Measurements from ENCODE around the gene C20orf96.

- TF ChIP-seq, protein P1, sequence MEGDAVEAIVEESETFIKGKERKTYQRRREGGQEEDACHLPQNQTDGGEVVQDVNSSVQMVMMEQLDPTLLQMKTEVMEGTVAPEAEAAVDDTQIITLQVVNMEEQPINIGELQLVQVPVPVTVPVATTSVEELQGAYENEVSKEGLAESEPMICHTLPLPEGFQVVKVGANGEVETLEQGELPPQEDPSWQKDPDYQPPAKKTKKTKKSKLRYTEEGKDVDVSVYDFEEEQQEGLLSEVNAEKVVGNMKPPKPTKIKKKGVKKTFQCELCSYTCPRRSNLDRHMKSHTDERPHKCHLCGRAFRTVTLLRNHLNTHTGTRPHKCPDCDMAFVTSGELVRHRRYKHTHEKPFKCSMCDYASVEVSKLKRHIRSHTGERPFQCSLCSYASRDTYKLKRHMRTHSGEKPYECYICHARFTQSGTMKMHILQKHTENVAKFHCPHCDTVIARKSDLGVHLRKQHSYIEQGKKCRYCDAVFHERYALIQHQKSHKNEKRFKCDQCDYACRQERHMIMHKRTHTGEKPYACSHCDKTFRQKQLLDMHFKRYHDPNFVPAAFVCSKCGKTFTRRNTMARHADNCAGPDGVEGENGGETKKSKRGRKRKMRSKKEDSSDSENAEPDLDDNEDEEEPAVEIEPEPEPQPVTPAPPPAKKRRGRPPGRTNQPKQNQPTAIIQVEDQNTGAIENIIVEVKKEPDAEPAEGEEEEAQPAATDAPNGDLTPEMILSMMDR (conservative IDR thresholded peaks at IDR 0.05) = no peak
- TF ChIP-seq EZH2 (IDR thresholded peaks at IDR 0.05; ENCODE audit: low read depth) = no peak
Measured at GRCh38 chr20:295804-296203, 5.3 kb upstream of the C20orf96 start.

All from PC-9 (cell line).